NOMO-1 treated with dmso at 0.1 percent for 144 hours (cell line): Measurements from ENCODE around the gene PDCL3.

Experiments
- DNase-seq: peaks from one replicate; lab custom pipeline; 2025; ENCODE audit not compliant: unreplicated experiment; lab: John Stamatoyannopoulos, UW

The PDCL3 gene

DNA sequence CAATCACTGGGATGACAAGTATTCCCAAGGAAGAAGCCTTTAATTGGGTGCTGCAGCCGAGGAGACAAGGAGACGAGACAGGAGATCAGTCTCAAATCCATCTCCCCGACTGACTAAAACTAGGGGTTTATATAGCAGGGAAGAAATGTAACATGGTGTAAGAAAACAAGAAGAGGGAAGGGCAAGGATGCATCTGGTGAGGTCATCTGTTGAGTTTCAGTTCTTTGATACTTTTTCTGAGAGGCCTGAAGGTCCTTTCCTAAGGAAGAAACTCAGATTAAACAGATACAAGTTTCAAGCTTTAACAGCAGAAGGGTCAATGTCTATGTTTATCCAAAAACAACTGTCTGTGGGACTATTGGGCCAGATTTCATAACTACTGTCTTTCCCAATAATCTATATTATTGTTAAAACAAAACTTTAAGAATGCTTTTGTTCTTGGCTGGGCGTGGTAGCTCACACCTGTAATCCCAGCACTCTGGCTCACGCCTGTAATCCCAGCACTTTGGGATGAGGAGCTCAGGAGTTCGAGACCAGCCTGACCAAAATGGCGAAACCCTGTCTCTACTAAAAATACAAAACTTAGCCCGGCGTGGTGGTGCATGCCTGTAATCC, 2.5 kb upstream of the PDCL3 start:
- DNase-seq: no peak

GRCh38 chr2:100561191-100561590, 1.6 kb upstream of the PDCL3 start:
- DNase-seq: no peak

DNA sequence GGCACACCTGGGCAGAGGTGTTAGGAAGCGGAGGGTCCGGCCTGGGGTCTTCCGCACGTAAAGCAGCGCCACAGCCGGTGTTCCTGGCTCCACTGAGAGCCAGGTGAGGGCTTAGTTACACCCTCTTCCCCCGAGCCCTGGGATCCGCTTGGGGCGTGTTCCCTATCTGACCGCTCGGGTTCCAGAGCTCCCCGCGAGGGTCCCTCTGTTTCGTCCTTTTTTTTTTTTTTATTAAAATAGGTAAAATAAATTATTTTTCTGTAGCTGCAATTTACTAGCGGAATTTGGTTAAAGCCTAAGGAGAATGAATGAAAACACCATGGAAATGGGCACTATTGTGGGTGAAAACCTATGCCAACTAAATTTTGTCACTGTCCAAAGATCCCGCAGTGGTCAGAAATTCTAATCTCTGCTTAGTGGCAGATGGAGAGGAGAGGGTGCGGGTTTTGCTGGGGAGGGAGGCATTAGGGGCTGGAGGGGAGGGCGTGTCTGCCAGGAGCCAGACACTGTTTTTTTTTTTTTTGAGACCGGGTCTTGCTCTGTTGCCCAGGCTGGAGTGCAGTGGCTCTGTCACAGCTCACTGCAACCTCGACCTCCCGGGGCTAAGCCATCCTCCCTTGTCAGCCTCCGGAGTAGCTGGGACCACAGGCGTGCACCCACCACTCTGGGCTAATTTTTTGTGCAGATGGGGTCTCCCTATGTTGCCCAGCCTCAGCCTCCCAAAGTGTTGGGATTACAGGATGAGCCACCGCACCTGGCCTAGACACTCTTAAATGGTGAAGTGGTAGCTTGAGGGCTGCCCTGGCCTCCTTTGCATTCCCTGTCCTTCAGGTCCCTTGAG, 834 bp downstream of the PDCL3 start:
- DNase-seq: no peak

DNA sequence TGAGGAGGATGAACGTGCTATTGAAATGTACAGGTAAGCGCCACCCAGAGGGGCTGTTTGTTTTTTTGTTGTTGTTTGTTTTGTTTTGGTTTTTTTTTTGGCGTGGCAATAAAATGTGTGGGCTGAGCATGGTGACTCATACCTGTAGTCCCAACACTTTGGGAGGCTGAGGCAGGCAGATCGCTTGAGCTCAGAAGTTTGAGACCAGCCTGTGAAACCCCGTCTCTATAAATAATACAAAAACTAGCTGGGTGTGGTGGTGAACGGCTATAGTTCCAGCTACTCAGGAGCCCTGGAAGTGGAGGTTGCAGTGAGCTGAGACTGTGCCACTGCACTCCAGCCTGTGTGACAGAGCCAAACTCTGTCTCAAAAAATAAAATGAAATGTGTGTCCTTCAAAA, 6.2 kb downstream of the PDCL3 start:
- no peak for DNase-seq

GRCh38 chr2:100571668-100572067, 8.9 kb downstream of the PDCL3 start:
- peak; percentile 13 for DNase-seq

DNA sequence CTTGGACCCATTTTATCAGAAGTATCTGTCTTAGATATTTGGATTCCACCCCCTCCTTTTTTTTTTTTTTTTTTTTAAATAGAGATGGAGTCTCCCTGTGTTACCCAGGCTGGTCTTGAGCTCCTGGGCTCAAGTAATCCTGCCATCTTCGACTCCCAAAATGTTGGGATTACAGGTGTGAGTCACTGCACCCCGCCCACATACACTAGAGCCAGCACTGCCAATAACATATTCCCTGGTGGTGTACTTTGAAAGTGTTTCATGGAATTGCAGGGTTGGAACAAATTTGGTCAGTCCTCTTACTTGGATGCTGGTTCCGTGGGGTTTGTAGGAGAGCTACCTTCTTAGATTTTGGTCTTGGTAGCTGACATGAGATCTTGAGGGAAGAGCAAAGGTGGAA, 15.0 kb downstream of the PDCL3 start:
- DNase-seq: no peak

GRCh38 chr2:100580367-100581276, 17.8 kb downstream of the PDCL3 start:
- DNase-seq: peak; percentile 12

GRCh38 chr2:100581277-100581612, 18.5 kb downstream of the PDCL3 start:
- no peak for DNase-seq

DNA sequence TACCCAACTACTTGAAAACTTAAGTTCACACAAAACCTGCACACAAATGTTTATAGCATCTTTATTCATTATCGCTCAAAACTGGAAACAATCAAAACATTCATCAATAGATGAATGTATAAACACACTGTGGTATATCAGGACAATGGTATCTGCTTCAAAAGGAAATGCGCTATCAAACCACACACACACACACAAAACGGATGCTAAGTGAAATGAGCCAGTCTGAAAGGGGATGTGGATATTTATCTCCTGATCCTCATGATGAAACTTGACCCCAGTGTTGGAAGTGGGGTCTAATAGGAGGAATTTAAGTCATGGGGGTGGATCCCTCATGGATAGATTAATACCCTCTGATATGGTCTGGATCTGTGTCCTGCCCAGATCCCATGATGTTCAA, 22.0 kb downstream of the PDCL3 start:
- DNase-seq: no peak

DNA sequence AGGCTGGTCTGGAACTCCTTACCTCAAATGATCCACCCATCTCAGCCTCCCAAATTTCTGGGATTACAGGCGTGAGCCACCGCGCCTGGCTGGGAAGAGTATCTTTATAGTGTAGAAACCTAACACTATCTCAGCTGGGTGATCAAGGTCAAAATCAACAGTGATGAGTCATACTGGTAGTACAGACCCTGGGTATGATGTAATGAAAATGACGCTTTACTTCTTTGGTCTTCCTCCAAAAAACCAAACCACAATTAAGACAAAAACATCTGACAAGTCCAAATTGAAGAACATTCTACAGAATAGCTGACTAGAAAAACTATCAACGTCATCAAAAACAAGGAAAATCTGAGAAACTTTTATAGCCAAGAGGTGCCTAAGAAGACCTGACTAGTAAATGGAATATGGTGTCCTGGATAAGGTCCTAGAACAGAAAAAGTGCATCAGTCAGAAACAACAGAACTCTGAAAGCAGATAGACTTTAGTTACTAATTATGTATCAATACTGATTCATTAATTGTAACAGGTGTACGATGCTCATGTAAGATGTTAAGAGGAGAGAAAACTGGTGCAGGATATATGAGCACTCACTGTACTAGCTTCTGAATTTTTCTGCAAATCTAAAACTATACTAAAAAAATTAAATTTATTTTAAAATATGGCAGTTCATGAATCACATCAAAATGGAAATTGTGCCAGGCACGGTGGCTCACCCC, 25.4 kb downstream of the PDCL3 start:
- DNase-seq: no peak

DNA sequence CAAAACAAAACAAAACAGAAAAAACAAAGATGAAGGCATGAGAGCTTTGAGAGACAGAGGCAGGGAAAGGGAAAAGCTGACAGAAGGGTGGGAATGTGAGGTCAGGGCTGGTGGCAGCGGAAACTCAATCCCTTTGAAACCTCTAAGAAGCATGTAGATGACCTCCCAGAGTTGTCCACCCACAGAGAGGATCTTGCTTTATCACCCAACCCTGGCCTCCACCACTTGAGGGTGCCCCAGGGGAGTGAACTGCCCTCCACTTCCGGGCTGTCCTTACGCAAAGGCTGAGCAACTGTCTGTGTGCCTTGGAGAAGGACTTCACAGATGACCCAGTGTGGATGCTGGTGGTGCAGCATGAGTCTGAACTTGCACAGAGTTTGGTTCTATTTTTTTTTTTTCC, 26.7 kb downstream of the PDCL3 start:
- no peak for DNase-seq

DNA sequence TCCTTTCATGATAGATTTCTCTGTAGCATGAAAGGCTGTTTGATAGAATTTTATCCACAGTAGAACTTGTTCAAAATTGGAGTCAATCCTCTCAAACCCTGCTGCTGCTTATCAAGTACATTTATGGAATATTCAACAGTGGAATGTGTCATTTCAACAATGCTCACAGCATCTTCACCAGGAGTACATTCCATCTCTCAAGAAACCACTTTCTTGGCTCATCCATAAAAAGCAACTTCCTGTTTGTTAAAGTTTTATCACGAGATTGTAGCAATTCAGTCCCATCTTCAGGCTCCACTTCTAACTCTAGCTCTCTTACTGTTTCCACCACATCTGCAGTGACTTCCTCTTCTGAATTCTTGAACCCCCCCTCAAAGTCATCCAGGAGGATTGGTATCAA, 29.4 kb downstream of the PDCL3 start:
- no peak for DNase-seq

- DNase-seq: no peak
Measured at GRCh38 chr2:100596465-100596864, 33.7 kb downstream of the PDCL3 start.

- no peak for DNase-seq
Measured at GRCh38 chr2:100599566-100599965, 36.8 kb downstream of the PDCL3 start.

GRCh38 chr2:100601661-100602060, 38.9 kb downstream of the PDCL3 start:
- no peak for DNase-seq

DNA sequence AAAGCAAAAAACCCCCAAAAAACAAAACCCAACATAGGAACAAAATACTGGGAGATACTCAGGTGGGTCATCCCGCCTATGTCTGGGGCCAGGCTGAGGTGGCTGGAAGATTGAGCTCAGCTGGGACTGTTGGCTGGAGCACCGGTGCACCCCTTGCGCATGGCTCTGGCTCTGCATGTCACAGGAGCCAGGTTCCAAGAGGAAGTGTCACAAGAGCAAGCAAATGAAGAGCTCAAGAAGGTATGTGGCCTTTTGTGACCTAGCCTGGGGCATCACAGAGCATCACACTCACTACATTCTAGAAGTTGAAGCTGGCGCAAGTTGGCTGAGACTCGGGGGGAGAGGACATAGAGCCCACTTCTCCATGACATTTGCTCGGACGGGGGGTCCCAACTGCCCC, 40.6 kb downstream of the PDCL3 start:
- no peak for DNase-seq

DNA sequence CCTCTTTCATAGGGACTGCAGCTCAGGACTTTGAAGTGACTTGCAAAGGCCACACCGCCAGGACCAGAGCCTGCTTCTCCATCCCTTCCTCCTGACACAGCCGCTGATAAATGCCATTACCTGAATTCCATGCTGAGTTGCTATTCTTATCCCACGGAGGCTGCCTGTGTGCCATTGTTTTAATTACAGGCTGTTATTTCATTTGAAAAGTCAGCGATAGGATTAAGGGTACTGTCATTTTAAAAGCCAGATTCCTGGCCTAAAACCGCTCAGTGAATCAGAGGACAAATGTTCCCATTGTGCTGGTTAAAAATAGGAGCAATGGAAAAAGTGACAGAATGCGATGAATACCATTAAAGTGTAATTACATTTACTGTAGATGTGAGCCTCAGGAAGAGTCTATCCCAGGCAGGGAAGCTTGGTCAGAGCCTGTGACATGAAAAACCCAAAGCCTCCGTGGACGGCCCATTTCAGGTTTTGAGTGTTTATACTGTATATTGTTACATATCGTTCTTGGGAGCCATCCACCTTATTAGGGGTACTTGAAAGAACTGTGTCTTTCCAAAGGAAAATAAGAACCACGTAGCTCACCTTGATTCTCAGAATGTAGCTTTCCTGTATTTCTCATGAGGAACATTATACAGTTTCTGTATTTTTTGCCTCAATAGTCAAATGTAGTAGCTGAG, 41.3 kb downstream of the PDCL3 start:
- no peak for DNase-seq

GRCh38 chr2:100606332-100606725, 43.5 kb downstream of the PDCL3 start:
- no peak for DNase-seq

DNA sequence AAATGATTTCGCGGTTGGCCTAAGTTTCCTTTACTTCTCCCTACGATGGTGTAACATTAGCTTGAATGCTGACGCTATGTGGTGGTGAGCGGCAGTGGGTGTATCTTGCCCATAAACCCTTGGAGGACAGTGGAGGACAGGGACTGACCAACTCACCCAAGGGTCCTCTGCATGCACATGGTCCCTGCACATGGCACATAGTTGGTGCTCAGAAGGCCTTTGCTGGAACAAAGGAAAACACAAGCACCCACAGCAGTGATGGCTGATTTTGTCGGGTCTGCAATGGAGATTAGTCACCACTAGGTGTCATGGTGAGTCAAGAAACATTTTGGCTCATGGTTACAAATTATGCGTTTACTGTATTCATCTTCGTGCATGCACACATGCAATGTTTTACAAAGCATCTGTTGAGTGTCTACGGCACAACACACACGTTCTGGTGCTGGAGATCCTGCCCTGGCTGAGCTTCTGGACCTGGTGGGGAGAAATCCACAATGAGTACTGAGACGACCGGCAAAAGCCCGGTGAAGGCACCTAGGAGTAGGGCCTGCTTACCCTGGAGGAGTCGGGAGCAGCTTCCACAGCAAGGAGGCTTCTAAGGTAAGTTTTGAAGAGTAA, 44.0 kb downstream of the PDCL3 start:
- no peak for DNase-seq

DNA sequence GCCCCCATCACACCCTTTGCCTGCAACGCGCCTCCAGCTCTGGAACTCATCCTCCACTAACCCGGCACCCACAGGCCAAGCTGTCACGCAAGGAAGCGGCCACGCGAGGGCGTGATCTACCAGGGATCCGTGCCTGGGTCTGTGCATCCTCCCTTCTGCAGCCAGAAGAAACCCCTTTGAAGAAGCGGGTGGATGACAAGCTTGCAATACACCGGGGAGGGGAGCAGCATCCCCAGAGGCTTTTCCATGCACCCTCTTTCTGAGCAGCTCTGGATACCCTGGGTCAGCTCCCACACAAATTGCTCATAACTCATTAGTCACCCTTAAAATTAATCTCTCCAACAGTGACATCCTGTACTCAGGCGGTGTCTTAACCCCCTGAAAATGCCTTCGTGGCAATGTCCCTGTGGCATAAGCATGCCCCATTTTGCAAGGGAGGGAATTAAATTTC, 47.6 kb downstream of the PDCL3 start:
- peak; percentile 51 for DNase-seq
